HCT116 (cell line): ENCODE data around the gene AHRR. TPM values are rescaled to one million over a fixed set of nuclear protein-coding genes. Genes with fewer than 3 reads are reported as not detected.

Experiments
- ATAC-seq: fragments of 200-7000 bp; cut with Tn5 transposase; 2 replicates; pipeline ENCODE4 v1.9.1; 2020; ENCODE audit warnings: mild to moderate bottlenecking, moderate library complexity
- BruUV-seq: library from RNA; stranded (reverse); fragments of 400-500 nt; replicated peaks from 2 replicates; lab custom pipeline; 2021; lab: Mats Ljungman, UMichigan
- CTCF ChIA-PET: fragments of 300-600 bp; sonication (Branson Sonifier 250); formaldehyde crosslinking; loops from one replicate; lab custom pipeline; 2021; ENCODE audit warnings: antibody characterized with exemption; lab: Charles Lee
- POLR2A ChIA-PET: fragments of 300-600, 350-600 bp; sonication (Branson Sonifier 250); formaldehyde crosslinking; loops from one replicate; lab custom pipeline; 2021; ENCODE audit warnings: antibody characterized with exemption; lab: Charles Lee
- RAD21 ChIA-PET, 2 experiments: fragments of 300-600 bp; sonication (Branson Sonifier 250); formaldehyde crosslinking; loops; one replicate each; lab custom pipeline; 2023; ENCODE audit warnings: low total read pairs in 2 of 2; ENCODE audit not compliant: uncharacterized antibody in 2 of 2, unreplicated experiment in 2 of 2, low non-redundant PET in 1 of 2; lab: Charles Lee
- DNase-seq: peaks from one replicate; pipeline ENCODE4 v3.0.0-alpha.2; 2010; ENCODE audit warnings: low read depth, low spot score
- H2AFZ ChIP-seq: fragments of 200-600 bp; shearing (Covaris generic), sonication (generic); 2 replicates; pipeline ENCODE4 v1.6.1; 2017; ENCODE audit warnings: low read depth, mixed run types, mixed read lengths, antibody characterized with exemption, low read length; ENCODE audit not compliant: poor library complexity, severe bottlenecking
- H3K27ac ChIP-seq: 2 replicates; pipeline ENCODE4 v1.5.1; 2012; ENCODE audit warnings: low read depth, low read length
- H3K27me3 ChIP-seq: fragments of 200-600 bp; sonication (generic); 2 replicates; pipeline ENCODE4 v1.6.1; 2016; ENCODE audit warnings: mixed run types, low read length, mixed read lengths; ENCODE audit not compliant: insufficient read depth
- H3K36me3 ChIP-seq, 2 experiments: fragments of 200-500 bp in 1 of 2; fragments of 200-600 bp in 1 of 2; sonication (Bioruptor generic) in 1 of 2; sonication (generic) in 1 of 2; 2 replicates each; pipeline versions ENCODE4 v1.5.1 to v1.6.1; 2014 to 2016; ENCODE audit warnings: low read length in 2 of 2, inconsistent platforms in 1 of 2, mixed read lengths in 1 of 2, mixed run types in 1 of 2; ENCODE audit not compliant: insufficient read depth in 2 of 2, control insufficient read depth in 1 of 2
- H3K4me1 ChIP-seq, 2 experiments: fragments of 200-600 bp in 1 of 2; sonication (generic) in 1 of 2; 2 replicates each; pipeline versions ENCODE4 v1.5.1 to v1.6.1; 2012 to 2017; ENCODE audit warnings: low read length in 2 of 2, inconsistent platforms in 1 of 2, mild to moderate bottlenecking in 1 of 2, mixed read lengths in 1 of 2, mixed run types in 1 of 2, moderate library complexity in 1 of 2; ENCODE audit not compliant: insufficient read depth in 2 of 2, control insufficient read depth in 1 of 2
- H3K4me2 ChIP-seq: fragments of 200-600 bp; sonication (generic); 2 replicates; pipeline ENCODE4 v1.6.1; 2017; ENCODE audit warnings: mixed run types, low read length, mixed read lengths
- H3K4me3 ChIP-seq, 2 experiments: fragments of 200-600 bp in 1 of 2; sonication (generic) in 1 of 2; replicated peaks in 1 of 2; 2 replicates each; pipeline ENCODE4 v1.5.1; 2011 to 2016; ENCODE audit warnings: low read length in 2 of 2, control low read depth in 1 of 2, low read depth in 1 of 2, mild to moderate bottlenecking in 1 of 2, mixed read lengths in 1 of 2, mixed run types in 1 of 2
- H3K79me2 ChIP-seq: fragments of 200-600 bp; sonication (generic); 2 replicates; pipeline ENCODE4 v1.6.1; 2017; ENCODE audit warnings: mild to moderate bottlenecking, mixed run types, low read length, moderate library complexity, mixed read lengths; ENCODE audit not compliant: insufficient read depth
- H3K9ac ChIP-seq: fragments of 200-600 bp; sonication (generic); 2 replicates; pipeline ENCODE4 v1.6.1; 2016; ENCODE audit warnings: low read length, mixed read lengths
- H3K9me2 ChIP-seq: fragments of 200-600 bp; sonication (generic), shearing (Covaris generic); 2 replicates; pipeline ENCODE4 v1.6.1; 2017; ENCODE audit warnings: mixed run types, mild to moderate bottlenecking, moderate library complexity; ENCODE audit not compliant: insufficient read depth
- H3K9me3 ChIP-seq, 2 experiments: fragments of 200-500 bp in 1 of 2; fragments of 200-600 bp in 1 of 2; sonication (Bioruptor generic) in 1 of 2; sonication (generic) in 1 of 2; 2 replicates each; pipeline ENCODE4 v1.6.1; 2014 to 2017; ENCODE audit warnings: low read length in 2 of 2, mixed read lengths in 2 of 2, inconsistent platforms in 1 of 2, low read depth in 1 of 2, mild to moderate bottlenecking in 1 of 2, mixed run types in 1 of 2, moderate library complexity in 1 of 2; ENCODE audit not compliant: control insufficient read depth in 1 of 2, insufficient read depth in 1 of 2
- H4K20me1 ChIP-seq: fragments of 200-600 bp; sonication (generic), shearing (Covaris generic); 2 replicates; pipeline ENCODE4 v1.6.1; 2017; ENCODE audit warnings: mixed run types, mild to moderate bottlenecking, moderate library complexity; ENCODE audit not compliant: insufficient read depth
- CBX3 ChIP-seq: IDR thresholded peaks from 2 replicates; pipeline ENCODE4 v1.6.1; 2012; ENCODE audit warnings: low read depth
- EZH2 ChIP-seq: fragments of 200-600 bp; sonication (generic); IDR thresholded peaks from 2 replicates; pipeline ENCODE4 v1.6.1; 2017; ENCODE audit warnings: antibody characterized with exemption, mixed run types
- RAD21 ChIP-seq: IDR thresholded peaks from 2 replicates; pipeline ENCODE4 v1.6.1; 2012; ENCODE audit warnings: low read depth, mild to moderate bottlenecking
- SIN3A ChIP-seq: IDR thresholded peaks from 2 replicates; pipeline ENCODE4 v1.6.1; 2012; ENCODE audit warnings: low read depth
- ZBTB33 ChIP-seq: IDR thresholded peaks from 2 replicates; pipeline ENCODE4 v1.6.1; 2011; ENCODE audit warnings: mild to moderate bottlenecking, low read length, moderate library complexity; ENCODE audit not compliant: insufficient replicate concordance; ENCODE audit errors: extremely low read depth
- ZFX ChIP-seq: fragments of 450-650 bp; IDR thresholded peaks from 2 replicates; pipeline ENCODE4 v1.6.1; 2017
- intact Hi-C: fragments of 100-400 bp; cut with micrococcal nuclease; formaldehyde crosslinking; loops from 2 replicates; pipeline ENCODE4 v1.10.0; 2022
- total RNA-seq: library from RNA; stranded (reverse); gene quantifications from one replicate; pipeline ENCODE4 v1.2.1, GENCODE V29; 2021; ENCODE audit not compliant: unreplicated experiment

AHRR gene
- total RNA-seq, 1 experiment from 2014 or later = 12.7 TPM

- no peak for ATAC-seq
- no peak overlapping the region for H3K4me2 ChIP-seq
- no peaks in the 10 kb centered on the region for H3K36me3 ChIP-seq
- no peaks in the 10 kb centered on the region for H4K20me1 ChIP-seq
- no peaks in the 10 kb centered on the region for H3K9me3 ChIP-seq
- TF ChIP-seq SIN3A = no peak
- no peak for TF ChIP-seq ZFX
- TF ChIP-seq EZH2 = no peak
- no peak for TF ChIP-seq ZBTB33
- TF ChIP-seq RAD21 = no peak
- TF ChIP-seq CBX3 = no peak
- no peaks in the 10 kb centered on the region for H3K79me2 ChIP-seq
- POLR2A ChIA-PET = no interaction called here
- H3K9me2 ChIP-seq = no peaks in the 10 kb centered on the region
- peaks cover 0 to 20% of the 10 kb centered on the region in 2 experiments; a peak in 3 of 4 replicates for H3K4me1 ChIP-seq
- no peak overlapping the region for H3K9ac ChIP-seq
- no peak overlapping the region for H3K27ac ChIP-seq
- RAD21 ChIA-PET = interaction anchor here (0.7 to 1.1 kb wide), 3 partner anchors 108 to 110 kb away, joined by 3 to 6 read pairs (median 3); no protein-coding TSS in a partner anchor
- H3K27me3 ChIP-seq = no peaks in the 10 kb centered on the region
- no peak overlapping the region for H3K4me3 ChIP-seq
- H2AFZ ChIP-seq = no peak overlapping the region
- intact Hi-C loops = no loop called here
- CTCF ChIA-PET = interaction anchor here (0.7 to 2.3 kb wide), 6 partner anchors 13 to 238 kb away, joined by 3 to 22 read pairs (median 6); no protein-coding TSS in a partner anchor
- BruUV-seq = no TSS peak
- no peak for DNase-seq
Measured at GRCh38 chr5:426392-426976, 105.0 kb downstream of the AHRR start.
